H1 (cell line): ENCODE results near the gene RFNG. TPM values are rescaled to one million over a fixed set of nuclear protein-coding genes. Genes with fewer than 3 reads are reported as not detected.

Source experiments
- CTCF ChIA-PET: fragments of 300-600 bp; sonication (Branson Sonifier 250); formaldehyde crosslinking; loops from one replicate; lab custom pipeline; 2021; ENCODE audit not compliant: partially characterized antibody; lab: Charles Lee
- POLR2A ChIA-PET: fragments of 300-600 bp; sonication (Branson Sonifier 250); formaldehyde crosslinking; loops from one replicate; lab custom pipeline; 2021; ENCODE audit warnings: inconsistent platforms; ENCODE audit not compliant: partially characterized antibody; lab: Charles Lee
- DNase-seq, 2 experiments: peaks; one replicate each; pipeline versions ENCODE4 v3.0.0 to v3.0.0-alpha.2; 2010 to 2022; ENCODE audit warnings: low spot score in 2 of 2, low read depth in 1 of 2, mixed read lengths in 1 of 2
- FAIRE-seq: peaks from 2 replicates; lab custom pipeline; 2011; peaks lifted over from hg19 to GRCh38; lab: Jason Lieb, UNC
- H2AFZ ChIP-seq: 2 replicates; pipeline ENCODE4 v1.8.1; 2012; ENCODE audit warnings: low read length, inconsistent platforms
- H2AK5ac ChIP-seq: 2 replicates; pipeline ENCODE4 v1.6.1; 2013; ENCODE audit warnings: low read depth, low read length
- H2BK120ac ChIP-seq: replicated peaks from 2 replicates; pipeline ENCODE3; 2013; ENCODE audit warnings: low read depth, low read length, inconsistent platforms
- H2BK12ac ChIP-seq: 2 replicates; pipeline ENCODE4 v1.6.1; 2013; ENCODE audit warnings: low read depth, low read length
- H2BK15ac ChIP-seq: 2 replicates; pipeline ENCODE4 v1.6.1; 2013; ENCODE audit warnings: low read length
- H2BK20ac ChIP-seq: 2 replicates; pipeline ENCODE4 v1.6.1; 2013; ENCODE audit warnings: low read length
- H2BK5ac ChIP-seq: 2 replicates; pipeline ENCODE4 v1.6.1; 2013; ENCODE audit warnings: low read depth, low read length
- H3K14ac ChIP-seq: 2 replicates; pipeline ENCODE4 v1.6.1; 2013; ENCODE audit warnings: inconsistent platforms; ENCODE audit not compliant: insufficient read length
- H3K18ac ChIP-seq: 2 replicates; pipeline ENCODE4 v1.6.1; 2013; ENCODE audit warnings: low read length; ENCODE audit errors: extremely low read depth
- H3K23ac ChIP-seq: 2 replicates; pipeline ENCODE4 v1.6.1; 2013; ENCODE audit warnings: inconsistent platforms; ENCODE audit not compliant: insufficient read length
- H3K23me2 ChIP-seq: 2 replicates; pipeline ENCODE4 v1.6.1; 2013; ENCODE audit warnings: low read depth, low read length
- H3K27ac ChIP-seq: 2 replicates; pipeline ENCODE4 v1.6.1; 2011; ENCODE audit warnings: low read depth, low read length, inconsistent platforms
- H3K27me3 ChIP-seq, 4 experiments: replicated peaks in 1 of 4; 1 replicate in 1 of 4; 2 replicates in 3 of 4; pipeline versions ENCODE4 v1.6.1 to v1.8.1; 2011 to 2013; ENCODE audit warnings: low read length in 3 of 4, mild to moderate bottlenecking in 3 of 4, inconsistent platforms in 2 of 4, mixed read lengths in 2 of 4, moderate library complexity in 1 of 4; ENCODE audit not compliant: control insufficient read depth in 3 of 4, insufficient read depth in 3 of 4; ENCODE audit errors: extremely low read depth in 1 of 4
- H3K36me3 ChIP-seq, 4 experiments: 2 replicates each; pipeline versions ENCODE4 v1.6.1 to v1.8.1; 2011 to 2013; ENCODE audit warnings: mild to moderate bottlenecking in 4 of 4, low read length in 3 of 4, moderate library complexity in 2 of 4, control low read depth in 1 of 4, inconsistent platforms in 1 of 4; ENCODE audit not compliant: insufficient read depth in 4 of 4, control insufficient read depth in 2 of 4
- H3K4ac ChIP-seq: replicated peaks from 2 replicates; pipeline ENCODE3; 2013; ENCODE audit warnings: low read length, low read depth, mixed read lengths, inconsistent platforms; ENCODE audit not compliant: insufficient read length
- H3K4me1 ChIP-seq, 4 experiments: replicated peaks in 1 of 4; 1 replicate in 1 of 4; 2 replicates in 3 of 4; pipeline versions ENCODE4 v1.6.1 to v1.8.1; 2011 to 2013; ENCODE audit warnings: low read length in 3 of 4, inconsistent platforms in 2 of 4, mixed read lengths in 1 of 4; ENCODE audit not compliant: insufficient read depth in 4 of 4, control insufficient read depth in 3 of 4
- H3K4me2 ChIP-seq, 2 experiments: 2 replicates each; pipeline versions ENCODE4 v1.6.1 to v1.8.1; 2011 to 2013; ENCODE audit warnings: low read depth in 2 of 2, low read length in 2 of 2, control low read depth in 1 of 2, inconsistent platforms in 1 of 2, mild to moderate bottlenecking in 1 of 2; ENCODE audit not compliant: insufficient read depth in 1 of 2
- H3K4me3 ChIP-seq, 4 experiments: fragments of 200-600, 300-600 bp in 1 of 4; sonication (generic), shearing (Covaris generic), sonication (Bioruptor Twin) in 1 of 4; 2 replicates each; pipeline versions ENCODE4 v1.5.1 to v1.8.1; 2011 to 2016; ENCODE audit warnings: low read length in 4 of 4, low read depth in 3 of 4, control low read depth in 2 of 4, inconsistent platforms in 2 of 4, mild to moderate bottlenecking in 2 of 4, mixed read lengths in 1 of 4, moderate library complexity in 1 of 4; ENCODE audit not compliant: insufficient read depth in 2 of 4; ENCODE audit errors: extremely low read depth in 1 of 4
- H3K56ac ChIP-seq: replicated peaks from 2 replicates; pipeline ENCODE3; 2013; ENCODE audit warnings: low read depth, mild to moderate bottlenecking, mixed read lengths, low read length, inconsistent platforms; ENCODE audit not compliant: insufficient read length
- H3K79me1 ChIP-seq: 2 replicates; pipeline ENCODE4 v1.6.1; 2013; ENCODE audit warnings: low read depth, low read length, control low read depth
- H3K79me2 ChIP-seq, 2 experiments: 2 replicates each; pipeline versions ENCODE4 v1.6.1 to v1.8.1; 2012 to 2013; ENCODE audit warnings: low read length in 2 of 2, mild to moderate bottlenecking in 2 of 2, inconsistent platforms in 1 of 2; ENCODE audit not compliant: insufficient read depth in 2 of 2, control insufficient read depth in 1 of 2
- H3K9ac ChIP-seq, 4 experiments: replicated peaks in 1 of 4; 1 replicate in 1 of 4; 2 replicates in 3 of 4; pipeline versions ENCODE4 v1.6.1 to v1.8.1; 2011 to 2013; ENCODE audit warnings: low read depth in 3 of 4, low read length in 3 of 4, control low read depth in 2 of 4, mild to moderate bottlenecking in 2 of 4, moderate library complexity in 2 of 4, inconsistent platforms in 1 of 4; ENCODE audit errors: extremely low read depth in 1 of 4
- H3K9me3 ChIP-seq, 2 experiments: 2 replicates each; pipeline versions ENCODE4 v1.6.1 to v1.8.1; 2012 to 2013; ENCODE audit warnings: mild to moderate bottlenecking in 2 of 2, moderate library complexity in 2 of 2, control low read depth in 1 of 2, inconsistent platforms in 1 of 2, low read depth in 1 of 2, low read length in 1 of 2, mixed read lengths in 1 of 2; ENCODE audit not compliant: insufficient read depth in 2 of 2
- H4K20me1 ChIP-seq, 2 experiments: replicated peaks in 1 of 2; 2 replicates each; pipeline versions ENCODE3 to v1.8.1; 2011 to 2013; ENCODE audit warnings: inconsistent platforms in 2 of 2, low read length in 2 of 2, mild to moderate bottlenecking in 1 of 2; ENCODE audit not compliant: insufficient read depth in 2 of 2, control insufficient read depth in 1 of 2
- H4K5ac ChIP-seq: 2 replicates; pipeline ENCODE4 v1.6.1; 2013; ENCODE audit warnings: low read length, low read depth, mixed read lengths, inconsistent platforms; ENCODE audit not compliant: insufficient read length
- H4K8ac ChIP-seq: 2 replicates; pipeline ENCODE4 v1.8.0; 2013; ENCODE audit warnings: mild to moderate bottlenecking, moderate library complexity, low read length, inconsistent platforms; ENCODE audit not compliant: insufficient read depth; ENCODE audit errors: extremely low read depth
- H4K91ac ChIP-seq: replicated peaks from 2 replicates; pipeline ENCODE3; 2013; ENCODE audit warnings: low read length, mixed read lengths, inconsistent platforms; ENCODE audit not compliant: insufficient read length
- CHD1 ChIP-seq: IDR thresholded peaks from 2 replicates; pipeline ENCODE4 v1.6.1; 2012; ENCODE audit warnings: low read depth, low read length, improper control_type of control experiment
- FOSL1 ChIP-seq: IDR thresholded peaks from 2 replicates; pipeline ENCODE4 v1.6.1; 2011; ENCODE audit warnings: mild to moderate bottlenecking, low read depth, low read length, moderate library complexity; ENCODE audit not compliant: insufficient read depth
- GTF2F1 ChIP-seq: IDR thresholded peaks from 2 replicates; pipeline ENCODE4 v1.6.1; 2012; ENCODE audit warnings: low read depth, low read length, improper control_type of control experiment, borderline replicate concordance
- HDAC6 ChIP-seq: IDR thresholded peaks from one replicate; pipeline ENCODE4 v1.7.1; 2012; ENCODE audit warnings: low read depth, mild to moderate bottlenecking, inconsistent platforms, low read length, moderate library complexity
- KDM4A ChIP-seq: IDR thresholded peaks from one replicate; pipeline ENCODE4 v1.7.1; 2012; ENCODE audit warnings: low read depth, mild to moderate bottlenecking, moderate library complexity, low read length, inconsistent platforms; ENCODE audit not compliant: severe bottlenecking
- NANOG ChIP-seq: IDR thresholded peaks from 2 replicates; pipeline ENCODE4 v1.6.1; 2011; ENCODE audit warnings: low read length, low read depth, mild to moderate bottlenecking, inconsistent platforms; ENCODE audit not compliant: insufficient read depth, poor library complexity, severe bottlenecking
- NRF1 ChIP-seq: IDR thresholded peaks from 2 replicates; pipeline ENCODE4 v1.6.1; 2011; ENCODE audit warnings: mild to moderate bottlenecking, low read depth, low read length, improper control_type of control experiment
- RAD21 ChIP-seq, 2 experiments: IDR thresholded peaks in 1 of 2; conservative IDR thresholded peaks in 1 of 2; 2 replicates each; pipeline ENCODE4 v1.6.1; 2011; ENCODE audit warnings: low read depth in 2 of 2, low read length in 2 of 2, improper control_type of control experiment in 1 of 2, inconsistent platforms in 1 of 2, mild to moderate bottlenecking in 1 of 2, moderate library complexity in 1 of 2
- SP2 ChIP-seq: IDR thresholded peaks from 2 replicates; pipeline ENCODE4 v1.6.1; 2012; ENCODE audit warnings: mild to moderate bottlenecking, low read length, inconsistent platforms
- WGBS, 2 experiments: shearing (Covaris generic) in 1 of 2; methylation state at CpG; one replicate each; pipeline versions ENCODE4 v1.1.6 to v1.1.7; 2013 to 2015; ENCODE audit warnings: low lambda C conversion rate in 2 of 2, mixed read lengths in 2 of 2, inconsistent platforms in 1 of 2, low coverage in 1 of 2, missing lambda C conversion rate in 1 of 2; ENCODE audit not compliant: insufficient replicate concordance in 2 of 2, insufficient coverage in 1 of 2, insufficient read length in 1 of 2; ENCODE audit errors: extremely low coverage in 1 of 2, missing lambda C conversion rate in 1 of 2; 5-methylcytosine and 5-hydroxymethylcytosine counted together
- polyA plus RNA-seq, 7 experiments: library from polyadenylated mRNA; depleted of rRNA in 3 of 7; stranded (reverse) in 5 of 7; unstranded in 2 of 7; fragments of >200 nt in 5 of 7; fragments of 200-250 nt in 2 of 7; gene quantifications; 1 replicate in 5 of 7; 2 replicates in 1 of 7; 4 replicates in 1 of 7; pipeline versions ENCODE4 v1.2.1 to v1.2.3, GENCODE V29; 2011 to 2013; ENCODE audit warnings: missing spikeins in 2 of 7, mixed read lengths in 2 of 7
- total RNA-seq: library from RNA; stranded (reverse); fragmentation: NEBNext Ultra II Directional; extraction: Animal tissue kit (Norgen Biotek cat#: 25700); gene quantifications from 2 replicates; pipeline ENCODE4 v1.2.1, GENCODE V29; 2021
- TF ChIP-seq, protein P1 (sequence below): IDR thresholded peaks from 2 replicates; pipeline ENCODE4 v1.6.1; 2012; ENCODE audit warnings: inconsistent platforms

Gene RFNG
- total and polyA plus RNA-seq, 2 of the 8 experiments (the other 6 are each of a cell fraction or from before 2014, with no cell fraction given) = 26.7 to 28.4 TPM

DNA sequence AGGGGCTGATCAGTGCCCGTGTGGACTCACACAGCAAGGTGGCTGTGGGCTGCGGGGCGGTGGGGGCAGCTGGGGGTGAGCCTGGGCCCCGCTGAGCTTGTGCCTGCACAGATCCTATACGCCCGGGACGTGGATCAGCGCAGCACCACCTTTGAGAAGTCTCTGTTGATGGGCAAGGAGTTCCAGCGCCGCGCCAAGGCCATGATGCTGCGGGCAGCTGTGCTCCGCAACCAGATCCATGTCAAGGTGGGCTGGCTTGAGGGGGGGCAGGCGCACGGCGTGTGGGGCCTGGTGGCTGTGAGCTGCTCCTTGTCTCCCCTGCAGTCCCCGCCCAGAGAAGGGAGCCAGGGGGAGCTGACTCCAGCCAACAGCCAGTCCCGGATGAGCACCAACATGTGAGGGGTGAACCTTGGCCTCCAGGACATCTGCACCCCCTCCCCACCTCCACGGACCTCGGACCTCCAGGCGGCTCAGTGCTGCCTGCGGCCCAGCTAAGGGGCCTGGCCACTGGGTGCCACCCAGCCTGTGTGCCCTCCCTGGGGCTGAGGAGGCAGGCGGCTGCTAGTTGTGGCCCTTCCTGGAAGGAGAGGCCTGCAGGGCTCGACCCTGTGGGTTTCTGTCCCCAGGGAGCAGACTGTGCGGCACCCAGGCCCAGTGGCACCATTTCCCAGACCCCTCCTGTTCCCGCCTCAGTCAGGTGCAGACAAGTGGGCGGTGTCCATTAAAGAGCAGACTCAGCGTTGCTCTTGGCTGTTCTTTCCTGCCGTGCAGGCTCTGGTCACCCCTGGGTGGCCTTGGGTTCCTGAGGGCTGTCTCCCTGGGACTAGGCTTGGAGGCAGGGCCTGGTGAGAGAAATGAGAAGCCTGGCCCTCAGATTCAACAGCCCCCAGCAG, 5.4 kb upstream of the RFNG start:
- peaks cover 0 to 7% (median 3%) of the 10 kb centered on the region in 4 experiments; a peak in 4 of 7 replicates for H3K4me1 ChIP-seq
- no peak overlapping the region for H2AK5ac ChIP-seq
- POLR2A ChIA-PET = interaction anchor here (0.8 to 13.2 kb wide), 16 partner anchors 9 to 145 kb away, joined by 3 to 161 read pairs (median 4); partner anchors contain the start of genes DUS1L and RAC3
- H3K27ac ChIP-seq = no peak overlapping the region
- TF ChIP-seq FOSL1 (no peak), KDM4A (no peak), HDAC6 (no peak), GTF2F1 (no peak), NANOG (no peak), RAD21 (IDR thresholded peaks at IDR 0.05 in 1 of 2, conservative IDR thresholded peaks at IDR 0.05 in 1 of 2; ENCODE audit: low read depth in 2 of 2, low read length in 2 of 2) (no peak), SP2 (no peak), NRF1 (no peak), CHD1 (no peak)
- TF ChIP-seq, protein P1, sequence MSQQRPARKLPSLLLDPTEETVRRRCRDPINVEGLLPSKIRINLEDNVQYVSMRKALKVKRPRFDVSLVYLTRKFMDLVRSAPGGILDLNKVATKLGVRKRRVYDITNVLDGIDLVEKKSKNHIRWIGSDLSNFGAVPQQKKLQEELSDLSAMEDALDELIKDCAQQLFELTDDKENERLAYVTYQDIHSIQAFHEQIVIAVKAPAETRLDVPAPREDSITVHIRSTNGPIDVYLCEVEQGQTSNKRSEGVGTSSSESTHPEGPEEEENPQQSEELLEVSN = no peak
- TF ChIP-seq, all 59 proteins: peak for 0
- Histone ChIP-seq H3K79me1 (peaks cover 6% of the 10 kb centered on the region; the same call in 1 of the 2 replicates), H2AFZ (no peak overlapping the region), H3K79me2 (peaks cover 0 to 12% of the 10 kb centered on the region in 2 experiments; a peak in 1 of 4 replicates), H4K20me1 (peaks cover 4 to 21% of the 10 kb centered on the region in 2 experiments), H4K8ac (no peak overlapping the region), H2BK20ac (no peak overlapping the region), H2BK15ac (no peak overlapping the region), H3K27me3 (no peaks in the 10 kb centered on the region), H2BK5ac (no peak overlapping the region), H3K23ac (no peak overlapping the region), H3K18ac (no peak overlapping the region), H3K14ac (no peak overlapping the region), H3K9me3 (no peaks in the 10 kb centered on the region), H3K56ac (no peak overlapping the region), H3K9ac (no peak overlapping the region), H3K36me3 (peaks cover 14 to 40% (median 32%) of the 10 kb centered on the region in 4 experiments), H4K5ac (no peak overlapping the region), H3K23me2 (peaks cover 6% of the 10 kb centered on the region; the same call in 1 of the 2 replicates), H3K4me2 (no peak overlapping the region), H3K4me3 (no peak overlapping the region), H4K91ac (no peak overlapping the region), H2BK12ac (no peak overlapping the region), H3K4ac (no peak overlapping the region), H2BK120ac (no peak overlapping the region)
- CTCF ChIA-PET = interaction anchor here (0.9 to 5.4 kb wide), 5 partner anchors 8 to 97 kb away, joined by 3 to 40 read pairs (median 3); partner anchors contain the start of genes DUS1L and RAC3
- 96% methylated on average over 23 of the region's 29 CpGs; no CpG with 5 or more reads in 1 of the 2 experiments for WGBS, 2 experiments
- FAIRE-seq = no peak
- DNase-seq = no peak
